ENCODE results near the gene BLTP3B. TPM values are rescaled to one million over a fixed set of nuclear protein-coding genes. Genes with fewer than 3 reads are reported as not detected.
"Not testable (repeated sequence)": the region's sequence is repeated elsewhere in the genome, so short reads cannot be mapped to it uniquely, and the experiment has no call there.

The BLTP3B gene
- total RNA-seq = 10 to 100 TPM; 33.6 to 71.3 (median 42.5) TPM

- in situ Hi-C loops (cut with MboI; ENCODE audit: low sequenced_read_pairs in 4 of 4) = no loop called here
Measured at GRCh38 chr12:100142851-100143559, at the start of gene BLTP3B. BLTP3B (minus strand) TSS chr12:100142874; CDS start chr12:100142635, 239 bp downstream.

GRCh38 chr12:100189636-100190394 lies 47.1 kb upstream of the BLTP3B start:
- no peak overlapping the region for H3K27ac ChIP-seq
- no peaks in the 10 kb centered on the region for H3K4me1 ChIP-seq
- ATAC-seq (no peak), DNase-seq (no peak)
- in situ Hi-C loops (cut with MboI; ENCODE audit: low sequenced_read_pairs in 4 of 4) (no loop called here), intact Hi-C loops (cut with DNase I; ENCODE audit: low total_unique reads) (no loop called here)
- TF ChIP-seq CTCF (IDR thresholded peaks at IDR 0.05 in 4 of 5, conservative IDR thresholded peaks at IDR 0.05 in 1 of 5) (no peak), POLR2A (IDR thresholded peaks at IDR 0.05) (no peak)
- no peaks in the 10 kb centered on the region for H3K27me3 ChIP-seq
- H3K4me3 ChIP-seq = no peak overlapping the region
- H3K36me3 ChIP-seq = no peaks in the 10 kb centered on the region
- H3K9me3 ChIP-seq = no peaks in the 10 kb centered on the region

More at GRCh38 chr12:100142851-100143559, at the start of gene BLTP3B:
- Histone ChIP-seq H3K4me3 (peak within 1 kb of the TSS; percentile 95 to 97 (median 96)), H3K4me1 (peaks cover 12 to 31% of the 10 kb centered on the region in 2 donors), H3K27me3 (no peaks in the 10 kb centered on the region), H3K9me3 (no peaks in the 10 kb centered on the region), H3K36me3 (no peaks in the 10 kb centered on the region), H3K27ac (peak within 1 kb of the TSS; percentile 96 to 98 (median 98))
- intact Hi-C loops (cut with DNase I; ENCODE audit: low total_unique reads) = loop anchor here (1.0 to 2.0 kb wide), 2 partner anchors 57 to 232 kb away; partner anchors contain the start of gene ACTR6
- peak; percentile 84 to 88 for DNase-seq
- TF ChIP-seq POLR2A (IDR thresholded peaks at IDR 0.05) (no peak), CTCF (IDR thresholded peaks at IDR 0.05 in 4 of 5, conservative IDR thresholded peaks at IDR 0.05 in 1 of 5) (no peak)
- peak; percentile 77 to 80 for ATAC-seq

- DNase-seq; H3K4me3 ChIP-seq; ATAC-seq; in situ Hi-C loops (cut with MboI; ENCODE audit: low sequenced_read_pairs in 4 of 4); H3K36me3 ChIP-seq; H3K4me1 ChIP-seq; H3K9me3 ChIP-seq; intact Hi-C loops (cut with DNase I; ENCODE audit: low total_unique reads); H3K27me3 ChIP-seq; H3K27ac ChIP-seq: not testable (repeated sequence)
Measured at GRCh38 chr12:100188888-100189635, 46.4 kb upstream of the BLTP3B start.

GRCh38 chr12:100187857-100188519 lies 45.3 kb upstream of the BLTP3B start:
- no peaks in the 10 kb centered on the region for H3K4me1 ChIP-seq
- no peaks in the 10 kb centered on the region for H3K27me3 ChIP-seq
- no peaks in the 10 kb centered on the region for H3K36me3 ChIP-seq
- TF ChIP-seq CTCF (IDR thresholded peaks at IDR 0.05 in 4 of 5, conservative IDR thresholded peaks at IDR 0.05 in 1 of 5) (no peak), POLR2A (IDR thresholded peaks at IDR 0.05) (no peak)
- no peak overlapping the region for H3K27ac ChIP-seq
- no peak overlapping the region for H3K4me3 ChIP-seq
- no peaks in the 10 kb centered on the region for H3K9me3 ChIP-seq
- ATAC-seq (no peak), DNase-seq (no peak)
- intact Hi-C loops (cut with DNase I; ENCODE audit: low total_unique reads) (no loop called here), in situ Hi-C loops (cut with MboI; ENCODE audit: low sequenced_read_pairs in 4 of 4) (no loop called here)
